GM21367 (cell line): ENCODE results near the gene CAPNS1.

Experiments
- ATAC-seq: cut with Tn5 transposase; IDR thresholded peaks from one replicate; pipeline ENCODE4 v1.9.1; 2021; ENCODE audit not compliant: unreplicated experiment

The CAPNS1 gene

DNA sequence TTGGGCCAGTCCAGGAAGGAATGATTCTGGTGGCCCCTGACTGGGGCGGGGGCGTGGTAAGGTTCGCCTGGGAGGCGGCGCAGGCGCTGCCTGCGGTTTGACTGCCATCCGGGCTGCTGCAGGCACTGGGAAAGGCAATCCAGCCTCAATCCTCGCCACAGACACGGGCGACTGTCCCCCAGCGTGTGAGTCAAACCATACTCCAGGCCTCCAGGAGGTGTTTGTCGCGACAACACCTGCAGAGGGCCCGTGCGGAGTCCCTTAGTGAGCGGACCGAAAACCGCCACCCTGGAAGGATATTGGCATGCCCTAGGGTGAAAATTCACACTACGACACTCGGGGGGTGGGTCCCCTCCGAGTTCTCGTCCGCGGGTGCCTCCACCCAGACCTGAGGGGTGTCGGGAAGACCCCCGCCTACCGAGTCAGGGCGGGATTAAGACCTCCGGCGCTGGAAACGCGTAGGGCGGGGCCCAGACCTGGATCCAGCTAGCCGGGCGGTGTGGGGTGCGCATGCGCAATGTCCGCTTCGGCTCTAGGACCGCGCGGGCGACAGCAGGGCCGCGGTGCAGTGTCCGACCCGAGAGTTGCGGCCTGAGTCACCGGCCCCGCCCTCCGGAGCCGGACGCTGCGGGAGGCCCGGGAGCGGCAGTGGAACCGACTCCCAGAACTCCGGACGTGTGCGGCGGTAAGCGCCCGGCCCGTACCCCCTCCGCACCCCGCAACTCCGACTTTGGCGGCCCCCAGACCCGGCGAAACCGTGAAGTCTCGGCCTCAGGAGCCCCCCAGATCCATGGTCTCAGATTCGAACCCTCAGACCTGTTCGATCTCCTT is at the start of gene CAPNS1:
Gene CAPNS1, plus strand, starts transcription at position 594 of the 831 bp plus-strand sequence. CDS start 946 bp downstream, outside the sequence.
- ATAC-seq, result peak; percentile 69

DNA sequence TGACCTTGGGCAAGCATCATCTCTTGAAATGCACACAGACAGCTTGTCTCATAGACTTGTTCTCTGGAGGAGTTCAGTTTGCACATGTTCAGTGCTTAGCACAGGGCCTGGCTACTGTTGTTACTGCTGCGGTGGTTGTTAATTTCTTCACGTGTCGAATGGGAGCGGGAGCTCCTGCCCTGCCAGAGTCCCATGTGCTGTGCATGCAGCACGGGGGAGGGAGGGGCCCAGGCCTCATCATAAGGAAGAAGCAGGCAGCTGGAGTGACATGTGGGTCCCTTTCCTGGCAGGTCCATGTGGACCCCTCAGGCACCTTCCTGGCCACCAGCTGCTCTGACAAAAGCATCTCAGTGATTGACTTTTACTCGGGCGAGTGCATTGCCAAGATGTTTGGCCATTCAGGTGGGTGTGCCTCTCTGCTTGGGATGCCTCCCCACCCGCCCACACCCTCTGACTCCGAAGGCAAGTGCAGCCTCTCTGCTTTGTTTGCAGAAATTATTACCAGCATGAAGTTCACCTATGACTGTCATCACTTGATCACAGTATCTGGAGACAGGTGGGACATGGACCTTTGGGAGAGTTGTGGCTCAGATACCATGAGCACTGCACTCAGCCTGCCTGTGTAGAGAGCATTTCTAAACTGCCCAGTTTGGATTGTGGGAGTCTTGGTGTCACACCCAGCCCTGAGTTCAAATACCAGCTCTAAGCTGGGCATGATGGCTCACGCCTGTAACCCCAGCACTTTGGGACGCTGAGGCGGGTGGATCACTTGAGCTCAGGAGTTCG is 48.8 kb upstream of the CAPNS1 start:
- no peak for ATAC-seq

DNA sequence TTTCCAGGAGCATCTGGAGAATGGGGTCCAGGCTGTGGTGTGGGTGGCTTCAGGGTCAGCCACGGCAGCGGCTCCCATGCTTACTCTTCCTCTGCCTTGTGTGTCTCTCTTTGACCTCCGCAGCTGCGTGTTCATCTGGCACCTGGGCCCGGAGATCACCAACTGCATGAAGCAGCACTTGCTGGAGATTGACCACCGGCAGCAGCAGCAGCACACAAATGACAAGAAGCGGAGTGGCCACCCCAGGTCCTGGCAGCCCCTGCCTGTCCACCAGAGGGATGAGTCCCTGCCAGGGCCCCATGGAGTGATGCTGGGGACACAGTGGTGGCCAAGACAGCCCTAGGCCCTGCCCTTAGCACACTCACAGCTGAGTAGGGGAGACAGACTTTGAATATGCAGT is 47.3 kb upstream of the CAPNS1 start:
- ATAC-seq, result no peak

DNA sequence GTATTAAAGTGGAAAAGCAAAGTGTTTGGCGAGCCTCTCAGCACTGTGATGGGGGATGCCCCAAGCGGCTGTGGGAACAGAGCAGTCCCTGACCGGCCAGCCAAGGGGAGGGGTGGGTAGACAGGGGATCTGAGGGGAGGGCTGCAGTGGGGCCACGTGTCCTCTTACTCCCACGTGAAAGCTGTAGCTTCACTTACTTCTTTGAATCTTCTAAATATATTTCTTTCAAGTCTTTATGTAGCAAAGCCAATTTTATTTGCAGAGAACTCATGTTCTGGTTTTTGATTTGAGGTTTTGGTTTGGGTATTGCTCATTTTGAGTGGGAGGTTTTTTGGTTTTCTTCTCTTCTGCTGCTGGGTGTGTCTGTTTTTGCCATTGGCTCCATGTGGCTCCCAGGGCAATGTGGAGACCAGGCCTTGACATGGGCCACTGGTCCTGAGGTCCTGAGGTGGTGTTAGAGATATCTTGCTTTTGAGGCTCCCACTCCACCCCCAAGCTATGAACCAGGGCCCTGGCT is 46.7 kb upstream of the CAPNS1 start:
- no peak for ATAC-seq

DNA sequence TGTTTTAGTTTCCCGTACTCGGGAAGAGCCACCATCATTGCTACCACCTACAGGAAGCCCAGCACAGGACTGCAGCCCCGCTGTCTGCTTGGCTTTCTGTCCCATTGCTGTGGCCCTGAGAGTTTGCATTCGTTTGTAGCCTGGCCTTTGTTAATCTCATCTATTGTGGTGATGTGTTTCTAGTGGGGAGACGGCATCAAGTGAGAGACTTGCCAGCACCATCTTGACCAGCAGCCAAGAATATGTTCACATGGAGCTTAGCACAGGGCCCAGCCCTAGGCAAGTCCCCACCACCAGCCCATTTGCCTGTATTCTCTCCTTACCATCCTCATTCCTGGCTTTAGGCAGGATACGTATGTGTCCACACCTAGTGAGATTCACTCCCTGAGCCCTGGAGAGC is 46.2 kb upstream of the CAPNS1 start:
- ATAC-seq, result no peak

DNA sequence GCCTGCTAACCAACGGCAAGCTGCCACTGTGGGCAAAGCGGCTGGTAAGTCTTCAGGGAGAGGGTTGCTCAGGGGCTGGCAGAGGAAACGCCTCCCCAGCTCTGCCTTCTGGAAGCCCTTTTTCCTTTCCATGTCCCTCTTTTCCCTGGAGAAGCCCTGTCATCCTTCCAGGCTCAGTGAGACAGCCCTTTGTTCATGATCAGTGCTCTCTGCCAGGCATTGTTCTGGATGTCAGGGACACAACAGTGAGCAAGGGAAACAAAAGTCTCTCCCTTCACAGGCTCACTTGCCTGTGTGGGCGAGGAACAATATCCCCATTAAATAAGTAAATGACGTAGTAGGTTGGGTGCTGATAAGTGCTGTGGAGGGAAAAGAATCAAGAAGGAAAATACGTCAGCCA is 42.8 kb upstream of the CAPNS1 start:
- ATAC-seq, result no peak

DNA sequence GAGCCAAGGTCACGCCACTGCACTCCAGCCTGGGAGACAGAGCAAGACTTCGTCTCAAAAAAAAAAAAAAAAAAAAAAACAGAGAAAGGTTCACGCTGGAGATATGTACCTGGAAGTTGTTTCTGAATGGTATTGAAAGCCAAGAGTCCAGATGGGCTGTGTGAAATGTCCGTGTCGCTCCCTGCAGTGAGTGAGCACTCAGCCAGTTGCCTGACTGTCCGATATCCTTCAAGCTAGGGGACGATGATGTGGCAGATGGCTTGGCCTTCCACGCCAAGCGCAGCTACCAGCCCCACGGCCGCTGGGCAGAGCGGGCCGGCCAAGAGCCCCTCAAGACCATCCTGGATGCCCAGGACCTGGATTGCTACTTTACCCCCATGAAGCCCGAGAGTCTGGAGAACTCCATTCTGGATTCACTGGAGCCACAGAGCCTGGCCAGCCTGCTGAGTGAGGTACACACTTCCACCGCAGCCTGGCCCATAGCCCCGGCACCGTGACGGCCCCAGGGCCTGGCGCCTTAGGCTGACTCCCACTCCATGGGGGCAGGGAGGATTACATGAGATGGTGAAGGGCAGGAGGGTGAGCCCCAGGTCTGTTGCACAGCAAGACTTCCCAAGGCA is 40.6 kb upstream of the CAPNS1 start:
- ATAC-seq, result no peak

DNA sequence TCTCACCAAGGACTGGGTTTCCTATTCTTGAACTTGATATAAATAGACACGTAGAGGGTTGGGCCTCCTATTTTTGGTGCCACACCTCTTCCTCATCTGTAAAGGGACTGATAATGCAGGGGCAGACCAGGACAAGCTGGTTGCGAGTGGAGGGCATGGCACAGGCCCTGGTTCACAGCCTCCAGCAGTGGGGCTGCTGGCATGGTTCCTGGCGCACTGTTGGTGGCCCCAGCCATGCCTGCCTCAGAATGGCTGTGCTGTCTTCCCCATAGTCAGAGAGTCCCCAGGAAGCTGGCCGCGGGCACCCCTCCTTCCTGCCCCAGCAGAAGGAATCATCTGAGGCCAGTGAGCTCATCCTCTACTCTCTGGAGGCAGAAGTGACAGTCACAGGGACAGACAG is 39.4 kb upstream of the CAPNS1 start:
- no peak for ATAC-seq

DNA sequence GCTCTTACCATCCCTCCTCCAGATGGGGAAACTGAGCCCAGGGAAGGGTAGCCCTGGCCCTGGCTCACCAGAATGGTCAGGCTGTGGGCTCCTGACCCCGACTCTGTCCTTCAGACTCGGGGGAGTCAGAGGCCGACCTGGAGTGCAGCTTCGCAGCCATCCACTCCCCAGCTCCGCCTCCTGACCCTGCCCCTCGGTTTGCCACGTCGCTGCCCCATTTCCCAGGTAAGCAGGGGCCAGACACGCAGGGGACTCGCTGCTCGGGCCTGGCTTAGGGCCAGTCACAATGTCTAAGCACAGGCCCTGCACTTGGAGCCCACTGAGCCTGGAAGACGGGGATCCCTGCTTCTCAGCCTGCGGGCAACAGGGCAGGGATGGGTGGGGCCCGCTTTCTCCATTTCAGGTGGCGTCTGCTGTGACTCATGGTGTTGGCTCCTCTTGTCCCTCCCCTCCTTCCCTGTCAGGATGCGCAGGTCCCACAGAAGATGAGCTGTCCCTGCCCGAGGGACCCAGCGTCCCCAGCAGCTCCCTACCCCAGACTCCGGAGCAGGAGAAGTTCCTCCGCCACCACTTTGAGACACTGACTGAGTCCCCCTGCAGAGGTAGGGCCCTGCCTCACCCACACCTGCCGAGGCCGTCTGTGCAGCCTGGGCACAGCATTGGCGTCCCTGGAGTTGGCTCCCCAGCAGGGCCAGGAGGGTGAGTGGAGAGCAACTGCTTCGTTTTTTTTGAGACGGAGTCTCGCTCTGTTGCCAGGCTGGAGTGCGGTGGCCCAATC is 38.1 kb upstream of the CAPNS1 start:
- ATAC-seq, result no peak

DNA sequence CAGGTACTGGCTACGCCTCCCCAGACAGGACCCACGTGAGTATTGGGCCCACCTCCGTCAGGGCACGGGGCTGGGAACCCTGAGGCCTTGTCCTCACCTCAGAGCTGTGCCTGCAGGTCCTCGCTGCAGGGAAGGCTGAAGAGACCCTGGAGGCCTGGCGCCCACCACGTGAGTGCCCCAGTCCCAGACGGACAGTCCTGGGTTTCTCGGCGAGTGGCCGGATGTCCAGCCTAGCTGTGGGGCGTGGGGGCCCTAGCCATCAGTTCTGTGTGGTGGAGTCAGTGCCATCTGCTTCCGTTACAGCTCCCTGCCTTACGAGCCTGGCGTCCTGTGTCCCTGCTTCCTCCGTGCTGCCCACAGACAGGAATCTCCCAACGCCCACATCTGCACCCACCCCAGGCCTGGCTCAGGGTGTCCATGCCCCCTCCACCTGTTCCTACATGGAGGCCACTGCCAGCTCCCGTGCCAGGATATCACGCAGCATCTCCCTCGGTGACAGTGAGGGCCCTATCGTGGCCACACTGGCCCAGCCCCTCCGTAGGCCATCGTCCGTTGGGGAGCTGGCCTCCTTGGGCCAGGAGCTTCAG is 36.7 kb upstream of the CAPNS1 start:
- ATAC-seq, result no peak

DNA sequence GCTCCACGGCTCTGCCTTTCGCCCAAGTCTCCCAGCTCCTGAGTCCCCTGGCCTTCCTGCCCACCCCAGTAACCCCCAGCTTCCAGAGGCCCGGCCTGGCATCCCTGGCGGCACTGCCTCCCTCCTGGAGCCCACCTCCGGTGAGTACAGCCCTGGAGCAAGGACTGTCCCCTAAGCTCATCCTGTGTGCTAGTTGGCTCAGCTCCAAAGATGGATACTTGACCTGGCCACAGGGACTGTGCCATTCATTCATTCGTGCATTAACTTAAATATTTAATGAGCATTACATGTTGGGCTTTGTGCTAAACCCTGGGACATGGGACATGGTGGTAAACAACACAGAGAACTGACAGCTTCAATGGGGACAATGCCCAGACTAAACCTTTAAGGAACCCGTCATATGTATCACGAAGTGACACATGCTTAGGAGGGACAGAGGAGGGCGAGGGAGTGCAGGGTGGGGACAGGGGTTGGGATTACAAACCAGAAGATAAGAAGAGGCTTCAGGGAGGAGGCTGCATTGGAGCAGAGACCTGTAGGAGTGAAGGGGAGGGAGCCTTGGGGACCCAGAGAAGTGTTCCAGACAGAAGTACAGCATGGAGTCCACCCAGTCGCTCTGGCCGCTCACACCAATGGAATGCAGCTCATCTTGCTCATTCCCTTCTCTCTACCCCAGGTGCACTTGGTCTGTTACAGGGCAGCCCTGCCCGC is 35.9 kb upstream of the CAPNS1 start:
- ATAC-seq, result no peak

DNA sequence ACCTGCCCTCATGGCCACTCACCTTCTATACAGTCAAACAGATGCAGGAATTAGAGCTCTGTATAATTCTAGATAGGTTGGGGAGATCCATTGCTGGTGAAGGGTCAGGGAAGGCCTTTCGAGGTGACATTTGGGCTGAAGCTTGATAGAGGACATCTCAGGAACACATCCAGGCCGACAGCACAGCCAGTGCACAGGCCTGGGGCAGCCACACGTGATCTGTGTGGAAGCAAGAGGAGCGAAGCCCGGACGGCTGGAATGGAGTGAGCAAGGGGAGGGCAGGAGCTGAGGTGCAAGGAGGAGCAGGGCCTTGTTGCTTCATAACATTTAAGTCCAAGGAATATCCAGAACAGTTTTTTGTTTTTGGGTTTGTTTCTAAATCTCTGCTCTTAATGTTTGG is 33.4 kb upstream of the CAPNS1 start:
- no peak for ATAC-seq

DNA sequence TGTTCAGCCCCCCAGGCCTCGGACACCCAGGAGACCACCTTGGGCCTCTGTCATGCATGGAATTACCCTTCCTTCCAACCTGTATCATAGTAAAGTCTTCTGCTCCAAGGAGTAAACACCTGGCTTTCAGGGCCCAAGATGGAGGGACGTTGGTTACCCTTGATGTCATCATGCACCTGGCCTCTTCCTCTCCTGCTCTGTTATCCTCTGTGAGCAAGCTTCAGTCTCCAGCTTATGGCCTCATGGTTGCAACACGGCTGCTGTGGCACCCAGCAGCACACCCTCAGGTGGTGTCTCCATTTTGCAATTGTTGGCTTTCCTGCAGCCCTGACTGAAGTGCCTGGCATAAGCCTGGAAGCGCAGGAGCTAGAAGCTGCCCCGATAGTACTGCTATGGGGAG is 32.9 kb upstream of the CAPNS1 start:
- ATAC-seq, result no peak

DNA sequence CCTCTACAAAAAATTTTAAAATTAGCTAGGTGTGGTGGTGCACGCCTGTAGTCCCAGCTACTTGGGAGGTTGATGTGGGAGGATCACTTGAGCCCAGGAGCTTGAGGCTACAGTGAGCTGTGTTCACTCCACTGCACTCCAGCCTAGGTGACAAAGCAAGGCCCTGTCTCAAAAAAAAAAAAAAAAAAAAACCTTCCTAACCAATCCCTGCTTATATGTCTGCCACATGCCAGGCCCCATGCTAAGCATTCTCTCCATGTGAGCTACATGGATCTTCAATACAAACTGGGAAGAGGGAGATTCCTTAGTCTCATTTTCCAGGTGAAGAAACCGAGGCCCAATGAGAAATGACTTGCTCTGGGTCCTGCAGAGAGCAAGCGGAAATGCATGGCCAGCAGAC is 31.2 kb upstream of the CAPNS1 start:
- no peak for ATAC-seq

DNA sequence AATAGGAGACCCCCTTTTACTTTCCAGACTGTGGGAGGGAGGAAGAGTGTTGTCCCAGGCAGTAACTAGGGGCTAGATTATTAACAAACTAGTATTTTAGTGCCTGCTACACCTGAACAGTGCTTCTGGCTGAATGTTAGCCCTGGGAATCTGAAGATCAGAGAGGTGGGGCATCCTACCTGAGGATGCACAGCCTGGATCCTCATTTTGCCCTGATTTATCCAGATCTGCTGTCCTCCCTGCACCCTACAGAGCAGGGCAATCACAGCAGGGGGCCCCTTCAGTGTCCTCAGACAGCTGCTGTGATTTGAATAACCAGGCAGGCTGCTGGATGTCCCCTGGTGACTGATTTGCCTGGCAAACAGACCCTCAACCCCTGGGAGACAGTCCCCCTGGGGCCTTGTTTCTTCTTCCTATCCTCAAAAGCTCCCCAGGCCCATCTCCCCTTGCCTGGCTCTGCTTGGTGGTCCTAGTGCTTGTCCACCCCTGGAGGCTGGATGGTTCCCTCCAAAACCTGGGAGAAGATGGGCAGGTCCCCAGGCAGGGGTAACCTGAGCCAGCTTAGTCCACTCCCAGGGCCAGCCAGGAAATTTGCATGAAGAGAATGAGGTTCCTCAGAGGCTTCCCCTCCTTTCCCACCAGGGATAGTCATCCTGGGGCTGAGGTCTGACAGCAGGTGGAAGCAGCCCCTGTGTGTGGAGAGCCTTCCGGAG is 29.2 kb upstream of the CAPNS1 start, which contains the start of gene OVOL3:
Gene OVOL3, plus strand, starts transcription at position 657 of the 713 bp plus-strand sequence. CDS start 60 bp downstream, outside the sequence.
- no peak for ATAC-seq

DNA sequence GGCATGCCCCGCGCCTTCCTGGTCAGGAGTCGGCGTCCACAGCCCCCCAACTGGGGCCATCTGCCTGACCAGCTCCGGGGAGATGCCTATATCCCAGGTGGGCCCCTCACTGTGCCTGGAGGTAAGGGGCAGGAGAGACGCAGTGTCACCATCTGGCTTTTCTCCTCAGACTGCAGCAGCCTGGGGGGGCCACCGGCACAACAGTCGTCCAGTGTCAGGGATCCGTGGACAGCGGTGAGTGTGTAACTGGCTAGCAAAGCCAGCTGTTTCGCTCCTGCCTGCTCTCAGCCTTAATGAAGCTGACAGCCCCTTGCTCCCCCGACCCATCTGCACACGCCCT is 28.7 kb upstream of the CAPNS1 start:
- no peak for ATAC-seq

DNA sequence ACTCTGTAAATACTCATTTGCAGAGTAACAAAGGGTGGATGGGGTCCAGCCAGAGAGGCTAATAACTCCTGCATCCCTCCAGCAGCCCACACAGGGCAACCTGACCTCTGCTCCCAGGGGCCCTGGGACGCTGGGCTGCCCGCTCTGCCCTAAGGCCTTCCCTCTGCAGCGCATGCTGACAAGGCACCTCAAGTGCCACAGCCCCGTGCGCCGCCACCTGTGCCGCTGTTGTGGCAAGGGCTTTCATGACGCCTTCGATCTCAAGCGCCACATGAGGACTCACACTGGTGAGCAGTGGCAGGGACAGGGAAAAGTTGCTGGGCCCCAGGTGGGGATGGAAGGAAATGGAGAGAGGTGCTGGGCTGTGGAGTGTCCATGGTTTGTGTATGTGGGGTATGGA is 27.2 kb upstream of the CAPNS1 start:
- ATAC-seq, result no peak

DNA sequence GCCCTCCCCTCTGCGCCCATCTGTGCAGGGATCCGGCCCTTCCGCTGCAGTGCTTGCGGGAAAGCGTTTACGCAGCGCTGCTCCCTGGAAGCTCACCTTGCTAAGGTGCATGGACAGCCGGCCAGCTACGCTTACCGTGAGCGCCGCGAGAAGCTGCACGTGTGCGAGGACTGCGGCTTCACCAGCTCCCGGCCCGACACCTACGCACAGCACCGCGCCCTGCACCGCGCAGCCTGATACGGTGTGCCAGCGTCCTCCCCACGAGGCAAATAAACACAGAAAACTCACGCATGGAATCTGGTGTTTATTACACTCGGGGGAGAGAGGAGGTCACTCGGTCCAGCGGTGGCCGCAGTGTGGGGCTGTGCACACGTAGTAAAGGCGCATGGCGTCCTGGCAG is 26.4 kb upstream of the CAPNS1 start:
- no peak for ATAC-seq
